HG02840 (cell line): ENCODE measurements around the gene CCDC201.
"Not testable (repeated sequence)": the region's sequence is repeated elsewhere in the genome, so short reads cannot be mapped to it uniquely, and the experiment has no call there.

Experiments used
- ATAC-seq: cut with Tn5 transposase; IDR thresholded peaks from one replicate; pipeline ENCODE4 v1.9.1; 2021; ENCODE audit warnings: mild to moderate bottlenecking, moderate library complexity, moderate number of reproducible peaks; ENCODE audit not compliant: unreplicated experiment, low FRiP score

The CCDC201 gene

DNA sequence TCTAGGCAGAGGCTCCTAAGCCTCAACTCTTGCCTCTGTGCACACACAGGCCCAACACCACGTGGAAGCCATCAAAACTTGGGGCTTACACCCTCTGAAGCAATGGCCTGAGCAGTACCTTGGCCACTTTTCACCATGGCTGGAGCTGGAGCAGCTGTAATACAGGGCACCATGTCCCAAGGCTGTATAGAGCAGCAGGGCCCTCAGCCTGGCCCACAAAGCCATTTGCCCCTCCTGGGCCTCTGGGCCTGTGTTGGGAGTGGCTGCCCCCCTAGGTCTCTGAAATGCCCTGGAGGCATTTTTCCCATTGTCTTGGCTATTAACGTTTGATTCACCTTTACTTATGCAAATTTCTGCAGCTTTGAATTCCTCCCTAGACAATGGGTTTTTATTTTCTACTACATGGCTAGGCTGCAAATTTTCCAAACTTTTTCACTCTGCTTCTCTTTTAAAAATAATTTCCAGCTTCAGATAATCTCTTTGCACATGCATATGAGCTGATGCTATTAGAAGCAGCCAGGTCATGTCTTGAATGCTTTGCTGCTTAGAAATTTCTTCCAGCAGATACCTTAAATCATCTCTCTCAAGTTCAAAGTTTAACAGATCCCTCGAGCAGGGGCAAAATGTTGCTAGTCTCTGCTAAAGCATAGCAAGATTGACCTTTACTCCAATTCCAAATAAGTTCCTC, 5.7 kb upstream of the CCDC201 start:
- no peak for ATAC-seq

DNA sequence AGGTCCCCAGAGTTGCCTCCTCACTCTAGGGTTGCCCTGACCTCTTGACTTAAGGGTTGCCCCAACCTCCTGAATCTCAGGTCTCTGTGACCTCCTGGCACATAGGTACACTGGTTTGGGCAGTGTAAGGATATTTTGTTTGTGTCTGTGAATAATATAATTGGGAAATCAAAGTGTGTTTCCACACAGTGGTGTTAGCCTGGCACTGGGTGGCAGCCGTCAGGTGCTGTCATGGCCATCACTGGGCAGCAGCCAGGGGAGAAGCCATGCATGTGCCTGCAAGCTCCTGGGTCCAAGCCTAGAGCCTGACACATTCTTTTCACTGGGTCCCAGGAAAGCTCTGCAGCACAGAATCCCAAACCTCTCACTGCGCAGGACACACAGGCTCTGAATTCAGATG, 3.6 kb upstream of the CCDC201 start:
- ATAC-seq: no peak

DNA sequence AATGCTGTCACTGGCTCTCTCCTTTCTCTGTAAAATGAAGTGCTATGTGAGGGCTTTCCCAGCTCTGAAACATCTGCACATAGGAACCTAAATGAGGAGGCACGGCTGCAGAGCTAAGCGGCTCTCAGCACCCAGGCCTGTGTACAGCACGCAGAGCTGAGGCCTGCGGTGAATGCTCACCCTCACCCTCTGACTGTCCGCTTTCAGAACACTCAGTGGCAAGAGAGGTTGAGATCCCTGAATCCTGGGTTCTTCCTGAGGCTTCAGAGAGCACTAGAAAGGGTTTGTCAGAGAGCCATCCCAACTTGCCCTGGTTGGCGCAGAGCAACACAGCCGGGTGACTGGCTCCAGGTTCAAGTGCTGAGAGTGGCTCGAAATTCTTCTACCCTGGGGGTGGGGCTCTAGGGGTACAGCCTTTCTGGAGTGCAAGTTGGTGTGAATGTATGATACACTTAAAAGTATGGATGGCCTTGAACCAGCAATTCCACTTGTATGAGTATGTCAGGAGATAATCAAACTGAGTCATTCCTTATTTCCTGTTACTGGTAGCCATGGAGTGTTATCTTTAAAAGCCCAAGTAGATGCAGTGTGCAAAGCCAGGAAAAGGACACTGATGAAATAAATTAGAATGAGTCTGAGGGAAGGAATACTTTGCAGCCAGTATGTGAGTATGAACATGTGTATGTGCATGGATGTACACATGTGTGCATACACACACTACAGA, 1.7 kb upstream of the CCDC201 start:
- ATAC-seq: no peak

DNA sequence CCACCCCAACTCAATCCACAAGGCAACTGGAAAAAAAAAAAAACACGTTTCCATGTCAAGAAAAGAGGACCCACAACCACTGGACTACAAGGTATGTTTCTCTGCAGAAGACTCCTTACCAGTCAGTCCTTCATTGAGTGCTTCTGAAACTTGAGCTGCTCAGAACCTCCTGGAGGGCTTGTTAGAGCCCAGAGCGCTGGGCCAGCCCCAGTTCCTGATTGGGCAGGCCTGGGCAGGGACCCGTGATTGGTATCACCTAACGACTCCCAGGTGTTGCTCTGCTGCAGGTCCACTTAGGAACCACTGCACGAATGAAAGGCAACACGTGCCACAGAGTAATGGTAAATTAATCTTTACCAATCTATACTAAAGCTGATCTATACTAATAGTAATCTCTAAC, 473 bp upstream of the CCDC201 start:
- no peak for ATAC-seq

DNA sequence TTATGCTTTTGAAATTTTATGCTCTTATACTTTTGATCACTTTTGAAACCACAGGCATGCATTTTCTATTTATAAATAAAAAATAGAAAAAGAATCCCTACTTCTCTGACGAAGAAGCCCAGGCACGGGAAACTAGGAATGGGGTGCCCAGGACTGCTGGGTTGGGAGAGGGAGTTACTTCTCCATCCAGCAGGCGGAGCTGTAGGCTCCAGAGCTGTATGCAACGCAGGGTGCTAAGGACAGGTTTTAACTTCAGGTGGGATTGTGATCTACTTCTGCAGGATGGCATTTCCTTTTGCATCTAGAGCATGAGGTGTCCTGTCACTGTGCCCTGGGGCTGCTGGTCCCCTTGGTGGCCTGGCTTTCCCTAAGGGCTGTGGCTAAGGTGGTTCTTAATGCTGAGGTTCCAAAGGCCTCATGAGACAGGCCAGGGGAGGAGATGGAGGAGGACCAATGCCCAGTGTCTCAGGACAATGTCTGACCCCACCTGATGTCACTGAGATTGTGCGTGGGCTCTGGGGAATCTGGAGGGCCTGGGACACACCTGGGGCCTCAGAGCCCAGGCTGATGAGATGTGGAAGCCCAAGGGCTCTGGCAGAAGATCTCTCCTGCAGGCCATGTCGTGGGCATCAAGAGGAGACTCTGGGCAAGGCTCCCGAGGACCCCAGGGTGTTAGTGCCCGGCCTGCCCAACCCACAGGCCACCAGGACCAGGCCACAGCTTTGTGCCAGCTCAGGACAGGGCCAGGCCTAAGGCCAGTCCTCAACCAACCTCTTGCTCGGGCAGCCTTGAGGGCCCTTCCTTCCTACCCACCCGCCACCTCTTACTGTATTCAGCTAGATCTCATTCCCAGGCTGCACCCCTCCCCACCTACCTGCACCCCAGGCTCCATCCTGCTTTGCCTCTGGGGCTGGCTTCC, 507 bp downstream of the CCDC201 start:
- no peak for ATAC-seq

DNA sequence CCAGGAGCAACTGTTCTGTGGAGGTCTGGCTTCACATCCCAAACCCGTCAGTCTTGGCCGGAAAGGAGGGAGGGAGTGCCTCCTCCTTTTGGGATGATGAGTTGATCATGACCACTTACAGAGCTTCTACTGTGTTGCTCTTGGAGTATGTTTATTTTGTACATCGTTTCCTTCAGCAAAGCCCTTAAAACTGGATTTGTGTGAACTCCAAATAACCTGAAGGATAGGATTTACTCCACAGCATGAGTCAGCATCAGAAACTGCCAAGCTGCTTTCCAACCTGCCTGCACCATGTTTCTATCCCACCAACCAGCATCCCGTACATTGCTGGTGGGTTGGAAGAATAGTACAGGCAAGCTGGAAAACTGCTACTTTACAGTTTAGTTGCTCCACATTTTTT, 3.5 kb downstream of the CCDC201 start:
- no peak for ATAC-seq

DNA sequence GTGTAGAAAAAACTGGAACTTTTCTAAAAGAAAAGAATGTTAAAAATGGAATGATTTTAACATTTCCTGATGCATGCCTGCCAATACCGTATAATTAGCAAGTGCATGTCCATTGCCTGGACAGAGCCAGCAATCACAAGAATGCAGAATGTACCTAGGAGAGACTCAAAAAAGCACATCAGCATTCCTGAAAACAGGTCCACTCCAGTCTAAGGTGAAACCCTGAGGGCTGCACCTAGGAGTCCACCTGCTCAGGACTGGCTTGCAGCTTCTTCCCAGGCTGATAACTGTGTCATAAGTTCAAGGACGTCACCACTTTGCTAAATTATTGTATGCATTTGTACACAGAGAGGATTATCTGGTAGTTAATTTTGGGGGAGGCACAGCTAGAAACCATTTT, 5.4 kb downstream of the CCDC201 start:
- no peak for ATAC-seq

DNA sequence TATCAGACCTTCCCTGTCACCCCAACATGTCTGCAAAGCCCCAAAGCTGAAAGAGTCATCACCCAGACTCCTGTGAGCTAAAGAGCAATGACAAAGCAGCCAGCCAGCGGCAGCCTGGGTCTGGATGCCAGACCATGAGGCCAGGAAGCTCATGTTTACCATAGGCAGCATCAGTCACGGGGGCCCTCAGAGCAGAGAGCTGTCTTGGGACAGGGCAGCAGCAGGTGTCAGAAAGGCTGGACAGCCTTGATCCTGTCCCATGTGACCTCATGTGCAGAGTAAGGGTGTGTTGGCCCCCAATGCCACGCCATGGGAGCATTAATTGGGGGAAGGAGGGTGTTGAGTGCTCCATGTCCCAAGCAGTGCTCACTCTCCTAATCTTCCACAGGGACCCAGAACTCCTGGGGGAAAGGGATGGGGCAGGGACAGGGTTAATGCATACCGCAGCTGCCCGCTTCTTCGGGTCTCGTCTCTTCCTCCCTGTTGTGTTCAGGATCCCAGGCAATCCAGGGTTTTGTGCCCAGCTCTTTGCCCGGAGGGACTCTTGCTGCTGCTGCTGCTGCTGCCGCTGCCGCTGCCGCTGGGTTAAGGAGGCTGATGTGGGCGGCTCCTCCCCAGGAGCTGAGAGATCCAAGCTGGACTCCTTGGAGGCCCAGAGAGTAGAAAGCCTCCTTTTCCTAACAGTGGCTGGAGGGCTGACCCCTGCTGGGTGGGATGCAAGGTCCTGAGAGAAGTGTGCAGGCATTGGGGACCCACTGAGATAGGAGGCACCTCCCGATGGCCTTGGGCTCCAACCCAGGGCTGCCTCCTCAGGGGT, 7.1 kb downstream of the CCDC201 start:
- ATAC-seq: no peak

DNA sequence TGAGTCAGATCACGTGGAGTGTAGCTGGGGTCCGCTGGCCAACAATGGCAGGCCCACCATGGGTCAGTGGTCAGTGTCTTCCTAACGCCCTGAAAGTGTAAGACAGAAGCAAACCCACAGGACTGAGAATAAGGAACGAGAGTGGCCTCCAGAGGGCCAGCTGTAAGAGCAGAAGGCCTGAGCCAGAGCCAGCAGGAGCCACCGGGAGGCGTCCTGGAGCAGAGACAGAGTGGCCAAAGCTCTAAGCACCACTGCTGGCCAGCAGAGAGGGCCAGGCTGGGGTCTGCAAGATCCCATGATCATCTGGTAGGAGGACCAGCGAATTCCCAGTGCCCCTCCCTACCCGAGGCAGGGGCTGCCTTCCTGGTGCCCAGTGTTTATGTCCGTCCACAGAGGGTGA, 9.2 kb downstream of the CCDC201 start:
- ATAC-seq: no peak

DNA sequence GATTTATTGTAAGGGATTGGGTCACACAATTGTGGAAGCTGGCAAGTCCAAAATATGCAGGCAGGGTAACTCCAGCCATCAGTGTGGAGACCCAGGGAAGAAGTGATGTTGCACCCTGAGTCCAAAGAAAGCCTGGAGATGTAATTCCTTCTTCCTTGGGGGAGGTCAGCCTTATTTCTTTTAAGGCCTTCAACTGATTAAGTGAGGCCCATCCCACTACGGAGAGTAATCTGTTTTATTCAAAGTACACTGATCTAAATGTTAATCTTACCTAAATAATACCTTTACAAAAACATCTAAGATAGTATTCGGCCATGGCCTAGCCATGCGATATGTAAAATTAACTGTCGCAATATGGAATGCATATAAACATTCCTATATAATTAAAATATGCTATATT, 16.0 kb downstream of the CCDC201 start:
- not testable (repeated sequence) for ATAC-seq

DNA sequence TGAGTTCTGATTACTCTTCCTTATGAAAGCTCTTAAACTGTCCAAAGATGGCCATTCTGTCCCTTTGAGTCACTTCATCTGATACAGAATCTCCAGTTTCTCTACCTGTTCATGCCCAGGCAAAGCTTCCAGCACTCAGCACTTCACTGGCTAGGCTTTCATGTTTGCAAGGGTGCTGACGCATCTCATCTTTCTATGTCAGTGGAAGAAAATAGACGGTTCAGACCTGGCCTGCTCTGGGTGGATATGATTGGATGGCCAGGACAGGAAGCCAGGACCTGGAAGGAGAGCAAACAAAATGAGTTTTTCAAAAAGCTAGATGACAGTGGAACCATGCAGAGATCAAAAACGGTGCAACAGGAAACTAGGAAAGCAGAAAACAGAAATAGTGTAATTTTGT, 17.2 kb downstream of the CCDC201 start:
- not testable (repeated sequence) for ATAC-seq

DNA sequence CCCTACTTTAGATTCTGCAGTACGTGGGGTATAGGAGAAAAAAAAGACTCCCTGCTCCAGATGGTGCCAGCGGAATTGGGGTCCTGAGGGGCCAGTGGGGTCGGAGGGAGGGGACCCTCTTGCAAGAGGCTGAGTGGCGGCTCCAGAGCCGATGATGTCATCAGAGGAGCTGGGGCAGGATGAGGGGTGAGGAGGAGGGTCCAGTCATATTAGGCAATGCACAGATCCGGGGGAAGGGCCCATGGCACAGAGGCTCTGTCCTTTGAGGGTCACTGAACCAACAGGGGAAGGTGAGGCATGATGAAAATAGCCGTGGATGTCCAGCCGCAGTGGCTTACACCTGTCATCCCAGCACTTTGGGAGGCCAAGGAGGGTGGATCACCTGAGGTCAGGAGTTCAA, 19.4 kb downstream of the CCDC201 start:
- ATAC-seq: not testable (repeated sequence)

DNA sequence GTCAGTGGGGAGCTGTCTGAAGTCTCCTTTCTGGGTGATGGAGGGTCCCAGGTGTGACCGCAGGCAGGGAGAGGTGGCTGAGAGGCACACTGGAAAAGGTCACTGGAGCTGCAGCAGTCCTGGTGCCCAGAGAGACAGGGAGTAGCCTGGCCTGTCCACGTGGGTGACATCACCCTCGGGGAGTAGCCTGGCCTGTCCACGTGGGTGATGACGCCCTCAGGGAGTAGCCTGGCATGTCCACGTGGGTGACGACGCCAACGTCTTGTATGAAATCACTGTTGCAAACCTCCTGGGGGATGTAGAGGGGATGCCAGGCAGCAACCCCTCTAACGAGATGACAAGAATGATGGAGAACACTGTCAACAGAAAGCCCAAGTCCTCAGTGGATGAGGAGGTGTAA, 19.9 kb downstream of the CCDC201 start:
- not testable (repeated sequence) for ATAC-seq

DNA sequence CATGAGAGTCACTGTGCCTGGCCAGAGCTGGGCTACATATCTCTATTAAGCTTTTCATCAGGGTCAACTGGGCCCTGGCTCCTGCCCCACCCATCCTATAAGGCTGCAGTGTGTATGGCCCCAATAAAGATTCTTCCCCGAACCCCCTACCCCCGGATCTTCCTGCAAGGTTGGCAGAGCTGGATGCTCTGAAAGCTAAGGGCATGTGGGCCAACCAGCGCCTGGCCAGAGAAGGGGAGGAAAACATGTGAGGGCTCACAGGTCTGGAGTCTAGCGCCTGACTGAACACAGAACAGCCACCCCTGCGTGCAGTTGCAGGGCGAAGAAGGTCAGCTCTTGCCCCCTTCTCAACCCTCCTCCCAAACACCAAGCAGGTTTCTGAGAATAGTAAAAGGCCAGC, 24.1 kb downstream of the CCDC201 start:
- not testable (repeated sequence) for ATAC-seq

DNA sequence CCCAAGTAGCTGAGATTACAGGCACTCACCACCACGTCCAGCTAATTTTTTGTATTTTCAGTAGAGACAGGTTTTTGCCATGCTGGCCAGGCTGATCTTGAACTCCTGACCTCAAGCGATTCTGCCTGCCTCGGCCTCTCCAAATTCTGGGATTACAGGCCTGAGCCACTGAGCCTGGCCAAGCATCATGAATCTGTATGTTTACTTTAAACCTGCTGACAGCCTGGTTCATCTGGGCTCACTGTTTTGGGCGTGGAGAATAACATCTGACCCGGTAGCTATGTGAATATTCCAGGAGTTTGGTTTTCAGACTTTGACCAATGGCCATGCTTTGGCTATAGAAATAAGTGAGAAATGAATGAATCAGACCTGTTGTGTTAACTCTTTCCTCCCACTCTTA, 26.3 kb downstream of the CCDC201 start:
- not testable (repeated sequence) for ATAC-seq

DNA sequence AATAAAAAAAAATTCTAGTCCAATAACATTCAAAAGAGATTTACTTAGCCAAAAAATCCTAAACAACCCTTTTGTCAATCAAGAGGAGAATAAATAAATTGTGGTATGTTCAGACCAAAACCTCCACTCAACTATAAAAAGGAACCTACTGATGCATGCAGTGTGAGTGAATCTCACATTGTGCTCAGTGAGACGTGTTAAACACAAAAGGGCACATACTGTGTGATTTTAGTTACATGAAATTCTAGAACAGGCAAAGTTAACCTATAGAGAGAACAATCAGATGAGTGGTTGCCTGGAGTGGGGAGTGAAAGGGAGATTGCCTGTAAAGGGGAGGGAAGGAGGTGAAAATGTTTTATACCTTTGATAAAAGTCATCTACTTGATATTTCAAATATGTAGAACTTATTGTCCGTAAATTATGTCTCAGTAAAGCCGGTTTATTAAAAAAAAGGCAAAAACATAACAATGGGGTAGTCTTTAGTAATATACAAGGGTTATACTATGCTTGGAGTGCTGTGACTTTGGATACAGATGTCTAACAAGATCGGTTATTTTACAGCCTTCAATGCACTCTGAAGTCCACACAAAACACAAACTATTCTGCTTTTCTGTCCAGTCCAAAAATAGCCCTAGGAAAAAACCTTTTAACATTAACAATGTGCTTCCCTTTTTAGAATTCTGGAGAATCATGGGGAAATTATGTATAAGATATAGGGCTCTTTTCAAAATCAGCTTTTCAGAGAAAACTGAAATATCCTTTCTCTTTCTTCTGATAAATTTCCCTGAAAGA, 30.8 kb downstream of the CCDC201 start:
- ATAC-seq: not testable (repeated sequence)

DNA sequence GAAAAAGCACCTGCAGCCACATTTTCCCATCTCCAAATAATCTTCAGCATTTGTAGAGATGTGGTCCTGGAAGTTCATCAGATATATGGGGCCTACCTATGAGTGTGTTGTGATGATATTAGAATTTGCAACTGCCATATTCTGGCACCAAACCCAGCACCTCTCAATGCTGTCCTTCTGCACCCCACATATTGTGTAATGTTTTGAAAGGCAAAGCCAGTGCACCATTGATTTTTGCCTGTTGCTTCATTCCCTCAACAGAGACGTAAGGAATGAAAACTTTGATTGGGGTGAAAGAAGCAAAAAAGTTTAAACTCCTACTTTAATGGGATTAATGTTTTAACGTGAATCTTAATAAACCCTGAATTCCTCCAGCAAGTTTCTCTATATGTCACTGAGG, 34.0 kb downstream of the CCDC201 start:
- not testable (repeated sequence) for ATAC-seq

DNA sequence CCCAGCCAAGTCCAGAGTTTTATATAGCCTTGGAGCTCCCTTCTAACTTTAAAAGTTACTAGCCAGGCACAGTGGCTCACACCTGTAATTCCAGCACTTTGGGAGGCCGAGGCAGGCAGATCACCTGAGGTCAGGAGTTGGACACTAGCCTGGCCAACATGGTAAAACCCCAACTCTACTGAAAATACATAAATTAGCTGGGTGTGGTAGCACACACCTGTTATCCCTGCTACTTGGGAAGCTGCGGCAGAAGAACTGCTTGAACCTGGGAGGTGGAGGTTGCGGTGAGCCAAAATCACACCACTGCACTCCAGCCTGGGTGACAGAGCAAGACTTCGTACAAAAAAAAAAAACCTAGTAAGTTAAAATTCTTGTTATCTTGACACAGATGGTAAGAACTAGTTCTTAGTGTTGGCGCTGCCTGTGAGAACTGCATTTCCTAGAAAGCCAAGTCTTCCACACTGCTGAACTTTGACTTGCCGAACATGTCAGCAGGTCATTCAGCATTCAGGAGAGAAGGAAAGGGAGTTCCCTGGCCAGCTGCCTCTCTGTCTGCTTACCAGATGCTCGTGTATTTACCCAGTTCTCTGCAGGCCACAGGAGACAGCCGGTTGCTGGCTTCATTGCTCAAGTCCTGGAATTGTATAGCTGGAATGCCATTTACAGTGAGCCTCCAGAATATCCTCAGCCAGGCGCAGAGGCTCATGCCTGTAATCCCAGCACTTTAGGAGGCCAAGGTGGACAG, 40.3 kb downstream of the CCDC201 start:
- ATAC-seq: not testable (repeated sequence)

DNA sequence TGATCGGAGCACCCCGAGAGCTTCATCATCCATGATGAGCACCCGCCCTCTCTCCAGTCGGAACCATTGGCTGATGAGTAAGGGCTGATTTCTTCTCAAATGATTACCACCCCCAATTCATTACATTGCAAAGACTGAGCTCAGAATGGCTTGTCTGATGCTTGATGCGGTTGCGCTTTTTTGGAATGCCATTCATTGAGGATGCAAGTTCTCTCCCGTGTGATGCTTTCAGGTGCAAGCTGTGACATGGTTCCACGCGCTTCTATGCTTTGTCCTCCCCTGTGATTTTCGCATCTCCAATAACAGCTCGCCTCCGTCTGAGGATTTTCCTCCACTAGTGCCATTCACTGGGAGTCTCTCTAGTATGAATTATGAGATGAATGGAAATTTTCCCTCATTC, 43.0 kb downstream of the CCDC201 start:
- ATAC-seq: not testable (repeated sequence)
